ENCODE measurements around the gene SLC17A5. TPM values are rescaled to one million over a fixed set of nuclear protein-coding genes. Genes with fewer than 3 reads are reported as not detected.

The SLC17A5 gene, protein sequence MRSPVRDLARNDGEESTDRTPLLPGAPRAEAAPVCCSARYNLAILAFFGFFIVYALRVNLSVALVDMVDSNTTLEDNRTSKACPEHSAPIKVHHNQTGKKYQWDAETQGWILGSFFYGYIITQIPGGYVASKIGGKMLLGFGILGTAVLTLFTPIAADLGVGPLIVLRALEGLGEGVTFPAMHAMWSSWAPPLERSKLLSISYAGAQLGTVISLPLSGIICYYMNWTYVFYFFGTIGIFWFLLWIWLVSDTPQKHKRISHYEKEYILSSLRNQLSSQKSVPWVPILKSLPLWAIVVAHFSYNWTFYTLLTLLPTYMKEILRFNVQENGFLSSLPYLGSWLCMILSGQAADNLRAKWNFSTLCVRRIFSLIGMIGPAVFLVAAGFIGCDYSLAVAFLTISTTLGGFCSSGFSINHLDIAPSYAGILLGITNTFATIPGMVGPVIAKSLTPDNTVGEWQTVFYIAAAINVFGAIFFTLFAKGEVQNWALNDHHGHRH
- total RNA-seq, result 11.4 TPM in 2 replicates

DNA sequence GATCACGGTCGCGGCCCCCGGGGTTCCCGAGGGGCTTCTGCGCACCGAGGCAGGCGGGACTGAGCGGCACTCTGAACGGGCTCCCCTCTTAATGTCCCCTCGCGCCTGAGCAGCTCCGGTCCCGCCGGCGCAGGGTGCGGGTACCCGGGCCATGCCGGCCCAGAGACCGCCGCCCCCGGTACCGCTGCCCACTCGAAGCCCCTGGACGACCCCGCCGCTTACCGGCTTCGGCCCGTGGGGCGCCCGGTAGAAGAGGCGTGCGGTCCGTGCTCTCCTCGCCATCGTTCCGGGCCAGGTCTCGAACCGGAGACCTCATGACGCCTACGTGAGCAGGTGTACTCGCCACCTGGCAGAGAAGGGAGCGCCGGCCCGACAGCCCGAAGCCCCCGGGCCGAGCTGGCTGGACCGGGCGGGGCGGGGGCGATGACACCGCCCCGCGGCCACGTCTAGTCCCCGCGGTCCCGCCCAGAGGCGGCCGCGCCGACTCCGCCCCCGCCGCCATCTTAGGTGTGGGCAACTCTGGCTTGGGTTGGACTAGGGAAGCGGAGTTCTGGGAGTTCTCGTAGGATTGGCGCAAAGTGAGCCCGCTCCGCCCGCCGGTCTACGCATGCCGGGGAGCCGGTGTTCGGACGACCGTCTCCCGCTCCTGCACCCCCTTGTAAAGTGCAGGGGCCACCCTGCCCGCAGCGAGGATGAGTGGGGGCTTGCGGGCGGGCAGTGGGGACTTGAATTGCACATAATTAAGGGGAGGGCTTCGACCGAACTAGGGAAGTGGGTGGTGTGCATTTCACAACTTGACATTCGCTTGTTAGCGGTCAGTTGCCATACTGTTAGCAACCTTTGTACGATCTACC, at the start of gene SLC17A5:
Gene SLC17A5, minus strand, starts transcription at position 422 of the 854 bp plus-strand sequence. Its CDS starts 106 bp downstream, at position 316.
- no peak for TF ChIP-seq CTCF (conservative IDR thresholded peaks at IDR 0.05; ENCODE audit: low read depth, low read length)
- DNase-seq (ENCODE audit: low read depth), result peak; percentile 47
- H3K4me3 ChIP-seq (ENCODE audit: low read depth, low read length), result peak within 1 kb of the TSS; percentile 96

DNA sequence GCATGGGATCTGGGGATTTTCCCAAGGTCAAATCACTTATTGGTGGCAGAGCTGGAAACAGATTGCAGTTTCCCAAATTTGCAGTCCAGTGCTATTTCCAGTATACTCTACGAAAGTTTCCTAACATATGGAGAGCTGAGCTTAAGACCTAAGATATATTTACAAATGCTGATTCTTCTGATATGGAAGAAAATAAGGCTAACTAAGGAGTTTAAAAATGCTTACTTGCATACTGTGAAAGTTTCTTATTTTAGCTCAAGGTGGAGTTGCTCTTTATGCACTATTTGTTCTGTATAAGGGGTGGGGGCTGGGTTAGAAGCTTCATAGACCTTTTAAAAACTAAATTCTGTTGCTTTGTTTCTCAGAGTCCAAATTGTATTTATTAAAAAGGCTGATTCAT, 49.7 kb upstream of the SLC17A5 start:
- DNase-seq (ENCODE audit: low read depth), result no peak
- TF ChIP-seq CTCF (conservative IDR thresholded peaks at IDR 0.05; ENCODE audit: low read depth, low read length), result no peak
- H3K4me3 ChIP-seq (ENCODE audit: low read depth, low read length), result no peak overlapping the region

DNA sequence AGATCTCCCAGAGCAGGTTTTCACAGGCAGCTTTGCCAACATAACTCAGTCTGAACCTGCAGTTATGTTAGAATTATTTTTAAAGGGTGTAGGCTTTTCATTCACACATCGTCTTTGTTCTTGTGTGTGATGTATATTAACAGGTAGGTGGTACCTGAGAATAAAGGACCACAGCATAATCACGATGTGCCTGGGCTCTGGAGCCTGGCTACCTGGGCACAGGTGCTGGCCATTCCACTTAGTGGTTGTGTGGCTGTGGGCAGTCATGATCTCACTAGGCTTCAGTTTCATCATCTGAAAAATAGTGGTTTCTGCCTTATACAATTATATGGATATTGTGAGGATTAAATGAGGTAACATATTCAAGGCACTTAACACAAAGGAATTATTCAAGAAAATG, 48.7 kb upstream of the SLC17A5 start:
- no peak for TF ChIP-seq CTCF (conservative IDR thresholded peaks at IDR 0.05; ENCODE audit: low read depth, low read length)
- no peak overlapping the region for H3K4me3 ChIP-seq (ENCODE audit: low read depth, low read length)
- DNase-seq (ENCODE audit: low read depth), result no peak

GRCh38 chr6:73699676-73700459, 46.1 kb upstream of the SLC17A5 start:
- no peak for TF ChIP-seq CTCF (conservative IDR thresholded peaks at IDR 0.05; ENCODE audit: low read depth, low read length)
- DNase-seq (ENCODE audit: low read depth), result no peak
- H3K4me3 ChIP-seq (ENCODE audit: low read depth, low read length), result no peak overlapping the region

DNA sequence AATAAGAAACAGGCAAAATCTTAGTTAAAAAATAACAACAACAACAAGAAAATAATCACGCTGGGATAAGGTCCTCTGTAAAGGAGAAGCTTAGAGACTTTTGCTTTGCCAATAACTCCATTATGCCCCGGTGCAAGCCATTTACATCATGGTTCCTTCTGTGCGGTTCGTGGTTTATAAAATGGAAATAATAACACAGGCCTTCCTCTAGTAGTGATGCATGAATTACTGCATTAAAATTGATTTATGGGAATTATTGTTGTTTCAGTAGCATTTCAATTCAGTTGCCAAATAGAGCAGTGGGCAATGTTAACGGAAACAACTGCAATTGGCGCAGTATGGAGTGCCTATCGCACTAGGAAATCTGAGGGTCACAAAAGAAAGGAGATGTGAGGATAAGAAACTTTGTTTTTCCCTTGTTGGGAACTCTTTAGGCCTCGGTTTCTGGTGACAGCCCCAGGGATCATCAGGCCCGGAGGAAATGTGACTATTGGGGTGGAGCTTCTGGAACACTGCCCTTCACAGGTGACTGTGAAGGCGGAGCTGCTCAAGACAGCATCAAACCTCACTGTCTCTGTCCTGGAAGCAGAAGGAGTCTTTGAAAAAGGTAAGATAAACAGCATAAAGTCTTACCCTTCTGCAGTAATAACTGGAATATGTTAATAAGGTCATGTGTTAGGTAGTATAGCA, 43.3 kb upstream of the SLC17A5 start:
- TF ChIP-seq CTCF (conservative IDR thresholded peaks at IDR 0.05; ENCODE audit: low read depth, low read length), result no peak
- DNase-seq (ENCODE audit: low read depth), result no peak
- peak overlapping the region; percentile 58 for H3K4me3 ChIP-seq (ENCODE audit: low read depth, low read length)

All from epithelial cell of proximal tubule (primary cell).